HFFc6 (cell line): ENCODE measurements around the gene NAGK. TPM values are rescaled to one million over a fixed set of nuclear protein-coding genes. Genes with fewer than 3 reads are reported as not detected.

Source experiments
- DNase-seq: peaks from one replicate; pipeline ENCODE4 v3.0.0-alpha.2; 2018
- H3K27ac Mint-ChIP-seq: 2 replicates; pipeline ENCODE4 v1.8.0; 2020; ENCODE audit warnings: mild to moderate bottlenecking, mixed read lengths
- H3K27me3 Mint-ChIP-seq: 2 replicates; pipeline ENCODE4 v1.8.0; 2021; ENCODE audit warnings: mild to moderate bottlenecking, moderate library complexity, mixed read lengths; ENCODE audit not compliant: insufficient read depth
- H3K36me3 Mint-ChIP-seq: 2 replicates; pipeline ENCODE4 v1.8.0; 2021; ENCODE audit warnings: low read depth, mixed read lengths
- H3K4me1 Mint-ChIP-seq: 2 replicates; pipeline ENCODE4 v1.8.0; 2020; ENCODE audit warnings: low read depth, mixed read lengths
- H3K4me3 Mint-ChIP-seq: 2 replicates; pipeline ENCODE4 v1.8.0; 2020; ENCODE audit warnings: mild to moderate bottlenecking, moderate library complexity, mixed read lengths
- H3K9me3 Mint-ChIP-seq: 2 replicates; pipeline ENCODE4 v1.8.0; 2020; ENCODE audit warnings: mild to moderate bottlenecking, mixed read lengths
- CTCF ChIP-seq: fragments of 200-600 bp; sonication (generic); IDR thresholded peaks from 2 replicates; pipeline ENCODE4 v1.5.0; 2021; ENCODE audit warnings: antibody characterized with exemption, mild to moderate bottlenecking
- total RNA-seq, 6 experiments: library from RNA; stranded (reverse); fragmentation: NEBNext Ultra II Directional; extraction: Animal tissue kit (Norgen Biotek cat#: 25700); gene quantifications; 2 replicates in 1 of 6; 3 replicates in 5 of 6; pipeline ENCODE4 v1.2.3, GENCODE V29; 2021

NAGK gene
- total RNA-seq, 6 experiments from 2014 or later, result 97.3 to 121 (median 101) TPM

- no peaks in the 10 kb centered on the region for H3K36me3 Mint-ChIP-seq
- no peak for TF ChIP-seq CTCF
- peaks cover 4% of the 10 kb centered on the region; the same call in 1 of the 2 replicates for H3K4me1 Mint-ChIP-seq
- DNase-seq, result no peak
- peaks cover 22% of the 10 kb centered on the region for H3K27me3 Mint-ChIP-seq
- H3K9me3 Mint-ChIP-seq, result no peaks in the 10 kb centered on the region
- no peak overlapping the region for H3K27ac Mint-ChIP-seq
- no peak overlapping the region for H3K4me3 Mint-ChIP-seq
Observed at GRCh38 chr2:71060211-71060610, 8.2 kb upstream of the NAGK start.

GRCh38 chr2:71060871-71061270, 7.6 kb upstream of the NAGK start:
- Mint-ChIP-seq H3K27me3 (peaks cover 22% of the 10 kb centered on the region), H3K4me1 (peaks cover 4% of the 10 kb centered on the region; the same call in 1 of the 2 replicates), H3K4me3 (no peak overlapping the region), H3K9me3 (no peaks in the 10 kb centered on the region), H3K27ac (no peak overlapping the region), H3K36me3 (no peaks in the 10 kb centered on the region)
- TF ChIP-seq CTCF, result no peak
- no peak for DNase-seq

GRCh38 chr2:71063216-71063615, 5.2 kb upstream of the NAGK start:
- H3K9me3 Mint-ChIP-seq, result no peaks in the 10 kb centered on the region
- DNase-seq, result no peak

GRCh38 chr2:71064110-71064611, 4.3 kb upstream of the NAGK start:
- H3K36me3 Mint-ChIP-seq, result no peaks in the 10 kb centered on the region
- no peak overlapping the region for H3K27ac Mint-ChIP-seq
- TF ChIP-seq CTCF, result no peak
- H3K9me3 Mint-ChIP-seq, result no peaks in the 10 kb centered on the region
- peaks cover 20% of the 10 kb centered on the region for H3K4me1 Mint-ChIP-seq
- no peak overlapping the region for H3K4me3 Mint-ChIP-seq
- H3K27me3 Mint-ChIP-seq, result peaks cover 18% of the 10 kb centered on the region
- no peak for DNase-seq

More at GRCh38 chr2:71063216-71063615, 5.2 kb upstream of the NAGK start:
- no peak for TF ChIP-seq CTCF
- peaks cover 18% of the 10 kb centered on the region for H3K27me3 Mint-ChIP-seq
- no peak overlapping the region for H3K4me3 Mint-ChIP-seq
- peaks cover 19% of the 10 kb centered on the region for H3K4me1 Mint-ChIP-seq
- H3K36me3 Mint-ChIP-seq, result no peaks in the 10 kb centered on the region
- H3K27ac Mint-ChIP-seq, result no peak overlapping the region

- TF ChIP-seq CTCF, result no peak
- DNase-seq, result no peak
- H3K9me3 Mint-ChIP-seq, result no peaks in the 10 kb centered on the region
- H3K4me1 Mint-ChIP-seq, result peaks cover 29% of the 10 kb centered on the region
- no peak overlapping the region for H3K4me3 Mint-ChIP-seq
- H3K27me3 Mint-ChIP-seq, result peaks cover 13% of the 10 kb centered on the region
- peaks cover 3% of the 10 kb centered on the region for H3K36me3 Mint-ChIP-seq
- no peak overlapping the region for H3K27ac Mint-ChIP-seq
Observed at GRCh38 chr2:71064754-71065621, 3.5 kb upstream of the NAGK start.
